ENCODE results near the gene SLX4IP.

SLX4IP gene

GRCh38 chr20:10549511-10549910 lies 114.4 kb downstream of the SLX4IP start:
- FAIRE-seq (no peak), DNase-seq (ENCODE audit: low spot score) (no peak)

- DNase-seq (ENCODE audit: low spot score) (no peak), FAIRE-seq (no peak)
Observed at GRCh38 chr20:10550204-10551118, 115.4 kb downstream of the SLX4IP start.

- FAIRE-seq (no peak), DNase-seq (ENCODE audit: low spot score) (no peak)
Observed at GRCh38 chr20:10551732-10552724, 116.9 kb downstream of the SLX4IP start.

GRCh38 chr20:10553326-10553984 lies 118.3 kb downstream of the SLX4IP start:
- peak; percentile 81 for FAIRE-seq
- DNase-seq (ENCODE audit: low spot score) = peak; percentile 57

- DNase-seq (ENCODE audit: low spot score) (no peak), FAIRE-seq (no peak)
Observed at GRCh38 chr20:10554285-10554684, 119.2 kb downstream of the SLX4IP start.

GRCh38 chr20:10555393-10555792 lies 120.3 kb downstream of the SLX4IP start:
- FAIRE-seq = no peak
- no peak for DNase-seq (ENCODE audit: low spot score)

- DNase-seq (ENCODE audit: low spot score) (peak; percentile 69), FAIRE-seq (peak; percentile 91)
Observed at GRCh38 chr20:10555865-10556308, 120.8 kb downstream of the SLX4IP start.

GRCh38 chr20:10556519-10557083 lies 121.5 kb downstream of the SLX4IP start:
- DNase-seq (ENCODE audit: low spot score) (no peak), FAIRE-seq (no peak)

GRCh38 chr20:10557685-10558084 lies 122.6 kb downstream of the SLX4IP start:
- FAIRE-seq (no peak), DNase-seq (ENCODE audit: low spot score) (no peak)

GRCh38 chr20:10558635-10559187 lies 123.6 kb downstream of the SLX4IP start:
- DNase-seq (ENCODE audit: low spot score) = peak; percentile 78
- FAIRE-seq = peak; percentile 74

GRCh38 chr20:10559266-10559665 lies 124.2 kb downstream of the SLX4IP start:
- DNase-seq (ENCODE audit: low spot score) (no peak), FAIRE-seq (no peak)

GRCh38 chr20:10560686-10561085 lies 125.6 kb downstream of the SLX4IP start:
- DNase-seq (ENCODE audit: low spot score) (no peak), FAIRE-seq (no peak)

GRCh38 chr20:10561302-10561701 lies 126.2 kb downstream of the SLX4IP start:
- DNase-seq (ENCODE audit: low spot score) = no peak
- no peak for FAIRE-seq

- FAIRE-seq (no peak), DNase-seq (ENCODE audit: low spot score) (no peak)
Observed at GRCh38 chr20:10562899-10563298, 127.8 kb downstream of the SLX4IP start.

GRCh38 chr20:10563935-10564492 lies 128.9 kb downstream of the SLX4IP start:
- FAIRE-seq (no peak), DNase-seq (ENCODE audit: low spot score) (no peak)

- no peak for FAIRE-seq
- no peak for DNase-seq (ENCODE audit: low spot score)
Observed at GRCh38 chr20:10565191-10565921, 130.3 kb downstream of the SLX4IP start.

GRCh38 chr20:10565922-10566897 lies 131.1 kb downstream of the SLX4IP start:
- no peak for FAIRE-seq
- DNase-seq (ENCODE audit: low spot score) = no peak

- DNase-seq (ENCODE audit: low spot score) (no peak), FAIRE-seq (no peak)
Observed at GRCh38 chr20:10568032-10568431, 132.9 kb downstream of the SLX4IP start.

Measured in RCC 7860 (cell line).